Hematopoietic multipotent progenitor cell treated with erythropoietin and hydrocortisone succinate and interleukin-3 and kit ligand, for 15 days (in vitro differentiated cells): Measurements from ENCODE around the gene ARMS2.

Source experiments
- DNase-seq: peaks from one replicate; pipeline ENCODE4 v3.0.0-alpha.2; 2015; ENCODE audit warnings: low spot score

Gene ARMS2

DNA sequence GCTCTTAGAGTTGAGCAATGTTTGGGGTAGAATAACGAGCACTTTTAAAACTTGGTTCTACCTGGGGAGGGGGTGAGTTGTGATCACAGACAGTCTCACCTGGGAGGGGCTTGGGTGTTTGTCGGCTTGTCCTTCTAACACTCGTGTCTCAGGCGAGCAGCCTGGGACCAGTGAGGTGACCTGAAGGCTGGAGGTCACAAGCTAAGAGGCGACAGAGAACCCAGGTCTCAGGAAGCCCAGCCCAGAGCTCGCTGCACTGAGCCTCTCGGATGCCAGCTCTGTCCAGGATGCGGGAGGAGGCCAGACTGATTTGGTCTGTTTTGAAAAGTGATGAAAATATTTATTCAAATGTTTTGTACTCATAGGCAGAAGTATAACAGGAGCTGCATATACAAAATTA lies 18.7 kb downstream of the ARMS2 start:
- DNase-seq = no peak

- no peak for DNase-seq
Measured at GRCh38 chr10:122474131-122474818, 19.8 kb downstream of the ARMS2 start.

DNA sequence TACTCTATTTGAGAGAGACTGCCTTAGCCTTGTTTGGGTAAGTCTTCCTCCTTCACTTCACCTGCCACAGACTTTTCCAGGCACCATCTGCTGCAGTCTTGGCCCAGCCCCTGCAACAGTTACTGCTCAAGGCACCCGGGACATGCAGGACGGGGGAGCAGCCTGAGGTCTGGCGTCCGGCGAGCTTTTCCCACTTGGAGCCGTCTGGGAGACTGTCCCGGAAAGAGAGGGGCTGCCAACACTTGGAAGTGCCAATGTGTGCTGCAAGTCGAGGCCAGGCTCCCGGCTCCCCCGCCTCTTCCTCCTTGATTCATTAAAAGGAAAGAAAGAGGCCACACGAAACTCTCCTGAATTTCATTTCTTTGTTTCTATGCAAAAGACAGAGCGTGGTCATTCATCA lies 20.6 kb downstream of the ARMS2 start:
- DNase-seq = no peak

- DNase-seq = no peak
Measured at GRCh38 chr10:122475591-122476332, 21.3 kb downstream of the ARMS2 start.

- no peak for DNase-seq
Measured at GRCh38 chr10:122476333-122476695, 21.9 kb downstream of the ARMS2 start.

DNA sequence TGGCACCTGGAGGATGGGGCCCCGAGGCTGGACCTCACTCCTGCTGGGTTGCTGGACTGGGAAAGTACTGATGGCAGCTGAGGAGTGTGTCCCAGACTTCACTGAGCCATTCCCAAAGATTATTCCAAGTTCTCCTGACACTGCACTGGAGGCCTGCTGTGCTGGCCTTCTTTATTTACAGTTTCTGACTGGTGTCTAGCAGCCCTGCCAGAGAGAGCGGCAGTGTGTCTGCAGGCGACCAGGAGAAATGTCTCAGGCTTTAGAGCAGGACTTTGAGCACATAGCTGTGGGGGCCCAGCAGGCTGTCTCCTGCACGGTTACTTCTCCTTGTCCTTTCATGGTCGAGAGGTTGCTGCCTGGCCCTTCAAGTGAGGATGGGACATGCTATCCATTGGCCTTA lies 23.0 kb downstream of the ARMS2 start:
- no peak for DNase-seq

DNA sequence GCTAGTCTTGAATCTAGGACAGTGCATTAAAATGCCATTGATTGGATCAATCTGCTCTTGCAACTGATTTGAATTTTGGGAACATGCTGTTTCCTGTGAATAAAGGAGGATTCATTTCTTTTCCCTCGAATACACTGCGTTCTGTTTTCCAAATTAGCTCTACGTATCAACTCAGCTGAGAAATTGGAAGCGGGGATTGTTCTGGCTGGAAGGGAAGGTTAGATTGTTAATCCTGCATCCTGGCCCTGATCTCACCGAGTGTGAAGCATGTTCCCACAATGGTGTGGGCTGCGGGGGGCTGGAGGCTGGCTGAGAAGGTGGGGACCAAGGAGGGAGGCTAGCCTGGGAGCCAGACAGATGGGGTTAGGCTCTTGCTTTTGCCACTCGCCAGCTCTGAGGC lies 24.5 kb downstream of the ARMS2 start:
- DNase-seq = no peak

DNA sequence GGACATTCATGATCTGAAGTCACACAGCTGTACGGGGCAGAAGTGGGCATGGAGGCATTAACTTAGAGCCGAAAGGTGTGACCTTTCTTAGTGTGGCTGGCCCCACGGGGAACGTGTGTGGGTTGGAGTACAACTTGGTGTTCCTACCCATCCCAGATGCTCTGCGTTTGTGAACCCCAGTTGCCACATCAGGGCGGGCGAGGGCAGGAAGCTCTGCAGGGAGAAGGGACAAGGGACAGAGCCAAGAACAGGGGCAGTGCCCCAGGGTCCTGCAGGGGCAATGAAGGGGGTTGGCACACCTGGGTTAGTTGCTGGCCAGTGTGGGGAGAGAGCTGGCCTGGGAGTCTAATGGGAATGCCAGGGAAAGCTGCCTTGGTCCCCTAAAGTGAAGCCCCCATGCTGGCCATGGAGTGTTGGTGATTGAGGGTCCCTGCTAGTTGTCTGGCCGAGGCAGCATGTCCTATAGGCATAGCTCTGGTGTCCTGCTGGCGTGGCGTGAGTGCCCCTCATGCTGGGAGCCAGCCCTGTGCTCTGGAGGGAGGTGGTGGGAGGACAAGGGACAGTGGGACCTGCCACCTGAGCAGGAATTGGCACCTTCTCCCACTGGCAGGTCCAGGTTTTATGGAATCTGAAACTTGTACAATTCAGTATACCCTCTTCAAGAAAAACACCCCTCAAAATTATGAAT lies 25.8 kb downstream of the ARMS2 start:
- DNase-seq = no peak

DNA sequence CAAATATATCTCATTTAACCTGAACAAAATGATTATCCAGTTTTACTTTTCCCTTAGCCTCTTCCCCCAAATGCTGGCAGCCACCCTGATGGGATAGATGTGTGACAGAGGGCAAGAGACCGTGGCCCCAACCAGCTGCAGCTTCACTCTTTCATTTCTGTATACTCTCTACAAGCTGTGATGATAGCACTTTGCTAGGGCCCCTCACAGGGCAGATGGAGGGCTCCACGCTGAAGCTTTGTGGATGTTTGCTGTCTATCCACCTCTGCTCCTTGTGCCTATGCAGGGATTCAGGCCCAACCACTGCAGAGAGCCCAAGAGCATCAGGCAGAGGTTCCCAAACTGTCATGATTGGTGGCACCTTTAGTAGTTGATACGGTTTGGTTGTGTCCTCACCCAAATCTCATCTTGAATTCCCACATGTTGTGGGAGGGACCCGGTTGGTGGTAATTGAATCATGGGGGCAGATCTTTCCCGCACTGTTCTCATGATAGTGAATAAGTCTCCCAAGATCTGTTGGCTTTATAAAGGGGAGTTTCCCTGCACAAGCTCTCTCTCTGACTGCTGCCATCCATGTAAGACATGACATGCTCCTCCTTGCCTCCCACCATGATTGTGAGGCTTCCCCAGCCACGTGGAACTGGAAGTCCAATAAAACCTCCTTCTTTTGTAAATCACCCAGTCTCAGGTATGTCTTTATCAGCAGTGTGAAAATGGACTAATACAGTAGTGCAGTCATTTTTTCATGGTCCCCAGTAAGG lies 27.0 kb downstream of the ARMS2 start:
- DNase-seq = no peak

DNA sequence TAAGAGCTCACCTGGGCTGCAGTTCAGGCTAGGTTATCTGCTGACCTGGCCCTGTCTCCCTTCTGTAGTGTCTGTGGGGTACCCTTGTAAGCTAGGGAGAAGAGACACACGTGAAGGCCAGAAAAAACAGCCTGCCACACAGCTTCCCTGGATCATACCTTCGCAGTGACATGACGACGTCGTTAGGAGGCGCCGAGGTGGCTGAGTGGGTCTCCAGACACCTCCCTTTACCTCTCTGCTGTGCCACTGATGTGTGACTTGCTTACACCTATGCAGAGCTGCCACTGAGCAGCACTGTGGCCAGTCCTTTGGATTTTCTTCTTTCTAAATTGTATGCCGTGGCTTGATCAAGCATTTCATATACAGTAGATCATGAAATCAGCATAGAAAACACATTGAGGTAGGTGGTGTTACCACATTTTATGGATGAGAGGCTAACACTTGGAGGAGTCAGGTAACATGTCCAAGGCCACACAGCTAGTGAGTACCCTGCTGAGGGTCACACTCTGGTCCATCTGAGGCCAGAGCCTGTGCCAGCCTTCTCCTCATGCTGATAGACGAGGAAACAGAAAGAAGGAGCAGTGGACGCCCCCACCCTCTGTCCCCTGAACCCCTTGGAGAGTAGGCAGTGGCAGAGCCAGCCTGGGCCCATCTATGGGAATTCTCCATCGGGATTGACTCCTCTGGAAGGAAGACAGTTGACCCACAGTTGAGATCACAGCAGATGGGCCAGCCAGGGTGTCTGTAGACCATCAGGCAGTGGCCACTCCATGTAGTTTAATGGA lies 30.0 kb downstream of the ARMS2 start:
- no peak for DNase-seq

- no peak for DNase-seq
Measured at GRCh38 chr10:122485670-122486069, 31.2 kb downstream of the ARMS2 start.

DNA sequence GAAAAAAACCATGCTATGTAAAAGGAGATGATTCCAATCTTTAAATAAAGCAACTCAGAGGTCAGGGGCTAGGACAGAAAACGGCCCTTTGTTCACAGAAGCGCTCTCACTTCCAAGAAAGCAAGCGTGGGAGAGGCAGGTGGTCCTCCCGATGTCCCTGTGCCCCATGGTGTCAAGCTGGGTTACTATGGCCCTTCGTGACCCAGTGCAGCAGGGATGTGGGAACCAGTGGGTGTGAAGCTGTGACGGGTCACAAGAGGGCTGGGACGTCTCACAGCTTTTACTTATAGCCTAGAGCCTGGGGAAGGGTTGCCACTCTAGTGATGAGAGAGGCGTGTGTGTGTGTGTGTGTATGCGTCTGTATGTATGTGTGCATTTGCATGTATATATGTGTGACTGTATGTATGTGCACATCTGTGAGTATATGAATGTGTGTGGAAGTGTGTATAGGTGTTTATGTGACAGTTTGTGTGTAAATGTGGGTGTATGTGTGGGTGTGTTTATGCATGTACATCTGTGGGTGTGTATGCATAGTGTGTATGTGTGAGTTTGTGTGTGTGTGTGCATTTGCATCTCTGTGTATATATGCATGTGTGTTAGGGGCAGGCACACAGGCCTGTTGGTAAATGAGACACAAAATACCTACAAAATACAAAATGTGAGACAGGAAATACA lies 32.1 kb downstream of the ARMS2 start:
- no peak for DNase-seq

DNA sequence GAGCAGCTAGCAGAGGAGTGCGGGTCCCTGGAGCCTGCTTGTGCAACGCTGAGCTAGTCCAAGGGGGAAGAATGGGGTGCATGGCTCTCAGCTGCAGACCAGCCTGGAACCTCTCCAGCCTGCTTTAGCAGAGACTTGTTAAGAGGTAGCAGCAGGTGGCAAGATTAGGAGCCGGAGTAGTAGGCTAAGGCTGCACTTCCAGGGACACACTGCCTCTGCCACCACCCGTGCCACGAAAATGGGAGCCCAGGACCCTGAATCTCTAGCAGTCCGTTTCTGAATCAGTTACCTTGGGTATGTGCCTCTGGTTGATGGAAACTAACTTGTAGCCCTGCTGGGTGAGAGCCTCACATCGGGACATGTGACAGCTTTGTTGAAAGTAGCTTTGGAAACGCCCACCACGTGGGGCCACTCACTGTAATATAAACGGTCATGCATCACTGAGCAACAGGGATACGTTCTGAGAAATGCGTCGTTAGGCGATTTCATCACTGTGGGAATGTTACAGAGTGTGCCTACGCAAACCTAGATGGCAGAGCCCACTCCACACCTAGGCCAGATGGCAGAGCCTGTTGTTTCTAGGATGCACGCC lies 32.8 kb downstream of the ARMS2 start:
- no peak for DNase-seq

DNA sequence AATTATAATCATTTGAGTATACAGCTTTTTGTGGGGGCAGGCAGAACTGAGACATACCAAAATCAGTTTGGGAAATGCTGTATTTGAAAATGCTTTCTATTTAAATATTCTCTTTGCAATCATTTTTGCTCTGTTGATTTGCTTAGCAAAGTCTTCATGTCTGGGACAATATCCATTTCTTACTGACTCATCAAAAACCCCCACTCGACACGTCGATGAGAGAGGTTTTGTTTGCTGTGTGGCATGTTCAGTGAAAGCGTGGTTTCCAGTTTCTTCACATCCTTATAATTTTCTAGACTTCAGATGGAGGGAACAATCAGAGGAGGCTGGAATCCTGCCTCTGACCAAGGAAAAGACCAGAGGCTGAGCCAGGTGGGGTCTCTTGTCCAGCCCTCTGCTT lies 35.8 kb downstream of the ARMS2 start:
- DNase-seq = no peak

DNA sequence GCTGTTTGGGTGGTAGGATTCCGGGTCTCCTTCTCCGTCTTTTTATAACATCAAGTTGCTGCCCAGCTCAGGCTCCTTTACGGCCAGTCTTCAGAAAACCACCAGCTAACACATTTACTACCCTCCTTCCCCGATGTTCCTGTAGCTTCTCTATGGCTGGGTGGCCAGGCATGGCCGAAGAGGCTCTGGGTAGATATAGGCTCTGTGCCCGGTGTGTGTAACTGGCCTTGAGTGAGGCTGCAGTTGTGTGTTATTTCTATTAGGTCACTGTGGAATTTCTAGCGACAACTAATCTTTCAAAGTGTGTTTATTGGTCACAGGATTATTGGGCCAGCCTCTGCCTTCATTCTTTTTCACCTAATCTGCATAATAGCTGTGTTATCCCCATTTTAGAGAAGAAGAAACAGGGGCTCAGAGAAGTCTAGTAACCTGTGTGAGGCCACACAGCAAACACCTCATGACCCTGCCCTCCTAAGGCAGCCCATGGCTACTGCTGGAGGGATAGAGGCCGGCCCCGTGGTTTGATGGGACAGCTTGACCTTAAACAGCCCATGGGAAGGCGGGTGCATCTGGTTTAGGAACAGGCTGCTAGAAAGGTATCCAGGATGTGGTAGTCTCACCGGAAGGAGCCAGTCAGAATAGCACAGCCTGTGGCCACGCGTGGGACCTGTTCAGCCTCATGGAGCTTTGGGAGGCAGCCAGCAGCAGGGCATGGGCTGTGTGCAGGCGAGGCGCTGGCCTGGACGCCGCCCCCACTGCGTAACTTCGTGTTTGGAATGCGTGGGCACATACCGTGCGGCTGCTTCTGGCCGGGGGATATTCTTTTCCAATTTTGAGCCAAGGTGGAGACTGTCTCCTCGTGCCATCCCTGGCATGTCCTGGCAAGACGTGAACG lies 36.6 kb downstream of the ARMS2 start:
- no peak for DNase-seq

DNA sequence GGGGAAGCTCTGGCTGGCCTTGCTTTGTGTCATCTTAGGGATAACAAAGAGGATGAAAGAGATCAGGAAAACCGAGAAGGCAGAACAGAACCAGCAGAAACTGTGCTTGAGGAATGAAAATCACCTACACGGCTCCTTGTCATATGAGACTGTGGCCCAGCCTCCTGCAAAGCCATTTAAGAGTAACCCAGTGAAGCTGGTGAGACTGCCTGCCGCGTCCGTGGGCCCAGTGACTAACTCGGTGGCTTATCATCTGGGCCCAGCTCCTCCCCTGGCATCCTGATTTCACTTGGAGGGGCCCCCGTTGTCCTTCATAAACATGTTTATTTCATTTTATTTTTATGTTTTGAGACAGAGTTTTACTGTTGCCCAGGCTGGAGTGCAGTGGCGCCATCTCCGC lies 37.6 kb downstream of the ARMS2 start:
- no peak for DNase-seq

DNA sequence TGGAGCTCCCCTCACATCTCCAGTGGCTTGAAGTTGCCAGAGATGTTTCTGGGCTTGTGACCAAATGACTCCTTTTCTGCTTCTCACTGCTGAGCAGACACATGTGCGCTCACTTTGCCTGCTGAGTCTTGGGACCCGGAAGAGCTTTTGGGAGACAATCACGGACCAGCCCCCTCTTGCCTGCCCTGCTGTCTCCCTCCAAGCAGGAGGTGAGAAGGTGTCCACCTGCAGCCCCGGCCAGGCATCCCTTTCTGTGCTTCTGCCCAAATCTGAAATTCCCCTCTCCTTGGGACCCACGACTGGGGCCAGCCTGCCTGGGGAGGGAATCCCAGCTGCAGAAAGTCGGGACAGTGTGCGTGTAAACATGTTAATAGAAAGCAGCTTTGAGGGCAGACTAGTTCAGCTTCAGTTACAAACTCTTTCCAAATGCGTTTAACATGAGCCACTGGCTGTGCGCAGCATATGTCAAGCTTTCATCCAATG lies 38.6 kb downstream of the ARMS2 start:
- DNase-seq = no peak

DNA sequence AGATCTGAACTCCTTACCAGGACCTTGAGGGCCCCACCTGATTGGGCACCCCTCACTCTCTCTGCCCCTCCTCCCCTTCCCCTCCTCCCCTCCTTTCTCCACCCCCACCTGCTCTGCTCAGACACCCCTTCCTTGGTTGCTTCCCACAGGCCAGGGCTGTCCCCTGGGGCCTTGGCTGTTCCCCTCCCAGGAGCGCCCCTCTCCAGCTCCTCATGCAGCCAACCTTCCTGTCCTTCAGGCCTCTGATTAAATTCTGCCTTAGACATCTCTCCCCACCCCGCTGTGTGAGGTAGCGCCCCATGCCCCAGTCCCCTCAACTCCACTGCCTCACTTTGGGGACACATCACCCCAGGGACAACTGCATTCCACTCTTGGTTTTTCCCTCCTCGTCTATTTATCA lies 39.3 kb downstream of the ARMS2 start:
- DNase-seq = no peak

DNA sequence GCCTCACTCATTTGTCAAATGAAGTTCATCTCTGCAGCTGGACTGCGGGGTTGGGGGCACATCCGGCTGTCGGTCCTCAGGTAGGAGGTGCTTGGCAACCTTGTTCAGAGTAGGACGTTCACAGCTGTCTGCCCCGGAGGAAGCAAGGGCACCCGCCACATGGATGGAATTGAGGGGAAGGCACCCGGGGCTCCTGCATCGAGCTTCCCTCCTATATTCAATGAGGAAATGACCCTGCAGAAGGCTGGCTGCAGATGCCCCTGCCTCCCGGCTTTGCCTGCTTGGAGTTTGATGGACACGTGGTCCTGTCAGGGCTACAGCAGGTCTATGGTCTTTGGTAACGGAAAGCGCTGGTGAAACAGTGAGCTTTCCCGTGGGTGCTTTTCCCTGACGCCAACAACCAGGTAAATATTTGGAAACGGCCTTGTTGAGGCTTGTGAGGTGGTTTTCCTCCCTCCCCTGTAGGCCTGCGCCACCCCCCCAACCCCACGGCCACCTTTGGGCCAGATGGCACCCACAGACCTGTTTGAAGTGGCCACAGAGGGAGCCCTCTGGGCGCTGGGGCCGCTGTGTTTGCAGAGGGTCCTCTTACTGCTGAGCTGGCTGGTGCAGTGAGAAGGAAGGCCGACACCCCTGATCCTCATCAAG lies 39.8 kb downstream of the ARMS2 start:
- DNase-seq = no peak
